SKM-1 treated with dmso at 0.1 percent for 144 hours (cell line): ENCODE measurements around the gene TBXAS1.

Experiments
- DNase-seq: peaks from one replicate; lab custom pipeline; 2025; ENCODE audit not compliant: unreplicated experiment; lab: John Stamatoyannopoulos, UW

TBXAS1 gene

GRCh38 chr7:140018125-140019043 is 189.3 kb downstream of the TBXAS1 start:
- no peak for DNase-seq

GRCh38 chr7:140019172-140019571 is 190.1 kb downstream of the TBXAS1 start:
- DNase-seq = no peak

DNA sequence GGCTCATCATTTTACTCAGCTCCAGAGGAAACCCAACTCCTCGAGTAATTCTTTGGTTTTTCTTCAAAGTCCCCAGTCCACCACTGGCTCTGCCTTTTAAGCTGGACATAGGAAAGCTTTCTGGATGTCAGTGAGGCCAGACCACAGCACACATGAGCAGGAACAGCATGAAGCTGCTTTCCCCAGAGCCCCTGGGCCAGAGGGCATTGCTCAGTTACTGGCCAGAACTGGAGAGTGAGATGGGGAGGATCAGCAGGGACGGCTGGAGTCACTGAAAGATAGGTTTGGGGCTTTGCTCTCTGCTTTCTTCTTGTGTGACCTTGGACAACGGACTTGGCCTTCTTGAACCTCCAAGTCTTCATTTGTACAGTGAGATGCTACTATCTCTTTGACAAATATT is 190.5 kb downstream of the TBXAS1 start:
- DNase-seq = no peak

GRCh38 chr7:140021603-140022002 is 192.5 kb downstream of the TBXAS1 start:
- DNase-seq = no peak

- DNase-seq = no peak
Observed at GRCh38 chr7:140022582-140023211, 193.6 kb downstream of the TBXAS1 start.

DNA sequence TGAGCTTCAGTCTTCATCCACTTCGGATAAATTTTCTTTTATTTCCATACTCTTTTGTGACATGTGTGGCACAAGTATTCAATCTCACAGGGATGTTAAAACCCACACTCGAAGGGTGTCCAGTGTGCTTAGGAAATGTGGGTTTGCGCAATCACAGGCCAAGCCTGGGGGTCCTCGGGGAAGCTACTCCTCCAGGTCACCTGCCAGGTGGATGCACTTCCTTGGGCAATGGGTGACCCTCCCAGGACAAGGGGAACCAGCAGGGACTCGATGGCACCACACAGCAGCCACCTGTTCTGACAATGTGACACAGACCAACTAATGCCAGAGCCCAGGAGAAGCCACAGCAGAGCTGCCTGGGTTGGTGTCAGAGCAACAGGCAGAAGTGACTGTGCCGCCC is 194.7 kb downstream of the TBXAS1 start:
- DNase-seq = no peak

DNA sequence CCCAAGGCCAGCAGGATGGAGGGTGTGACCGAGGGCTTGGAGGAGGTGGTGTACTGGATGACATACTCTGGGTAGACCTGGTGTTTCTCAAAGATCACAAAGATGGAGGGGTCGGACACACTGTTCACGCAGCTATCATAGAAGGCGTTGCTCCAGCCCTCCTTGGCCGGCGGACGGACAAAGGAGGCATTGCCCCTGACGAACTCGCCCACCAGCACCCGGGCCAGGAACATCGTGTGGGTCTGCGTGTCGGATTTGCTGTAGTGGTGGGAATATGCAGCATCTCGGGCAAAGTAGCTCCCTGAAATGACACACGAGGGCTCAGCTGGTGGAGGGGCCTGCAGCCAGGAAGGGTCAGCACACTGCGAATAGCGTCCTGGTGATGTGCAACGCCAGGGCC is 195.5 kb downstream of the TBXAS1 start:
- no peak for DNase-seq

- DNase-seq = no peak
Observed at GRCh38 chr7:140025241-140025640, 196.2 kb downstream of the TBXAS1 start.

DNA sequence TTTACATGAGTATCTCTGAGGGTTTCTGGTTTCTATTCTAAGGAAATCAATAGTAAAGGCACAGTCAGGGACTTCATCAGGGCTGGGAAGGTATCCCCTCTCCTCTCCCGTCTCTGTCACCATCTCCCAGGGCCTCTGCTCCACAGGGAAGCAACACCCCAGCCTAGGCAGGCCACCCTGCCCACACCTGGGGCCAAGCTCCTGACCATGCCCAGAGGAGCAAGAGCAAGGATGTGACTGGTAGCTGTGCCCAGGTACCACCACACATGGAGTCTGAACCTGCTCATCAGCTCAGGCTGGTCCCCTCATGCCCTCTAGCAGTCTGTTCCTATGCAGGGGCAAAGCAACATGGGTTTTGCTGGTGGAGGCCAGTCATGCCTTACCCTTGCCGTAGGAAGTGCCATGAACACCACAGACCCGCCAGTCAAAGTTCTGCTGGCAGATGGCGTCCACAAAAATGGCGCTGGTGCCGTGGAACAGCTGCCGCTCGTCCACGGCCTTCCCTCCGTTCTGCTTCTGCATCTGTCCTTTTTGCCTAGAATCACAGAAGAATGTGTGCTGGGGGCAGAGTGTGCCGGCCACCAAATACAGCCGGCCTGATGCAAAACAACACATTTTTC is 196.9 kb downstream of the TBXAS1 start:
- no peak for DNase-seq

- no peak for DNase-seq
Observed at GRCh38 chr7:140026935-140027334, 197.9 kb downstream of the TBXAS1 start.

GRCh38 chr7:140027858-140028257 is 198.8 kb downstream of the TBXAS1 start:
- no peak for DNase-seq

DNA sequence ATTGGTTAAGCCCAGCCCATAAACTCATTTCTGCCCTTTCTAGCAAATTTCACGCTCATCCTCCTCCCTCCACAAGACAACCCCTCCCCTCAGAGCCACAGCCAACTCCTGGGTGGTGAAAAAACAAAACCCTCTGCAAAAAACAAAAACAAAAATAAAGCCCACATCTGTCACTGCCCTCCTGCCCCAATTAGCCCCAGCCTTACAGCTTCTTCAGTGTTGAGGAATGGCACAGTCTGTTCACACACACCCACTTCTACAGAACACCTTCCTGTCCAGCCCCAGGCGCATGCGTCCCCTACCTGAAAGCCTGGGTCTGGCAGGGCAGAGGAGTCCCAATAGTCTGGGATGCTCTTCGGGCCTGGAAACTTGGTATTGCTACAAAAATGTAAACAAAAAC is 199.2 kb downstream of the TBXAS1 start:
- DNase-seq = no peak

- no peak for DNase-seq
Observed at GRCh38 chr7:140029072-140029471, 200.0 kb downstream of the TBXAS1 start.

- no peak for DNase-seq
Observed at GRCh38 chr7:140031364-140031763, 202.3 kb downstream of the TBXAS1 start.

GRCh38 chr7:140033036-140033435 is 204.0 kb downstream of the TBXAS1 start:
- no peak for DNase-seq

DNA sequence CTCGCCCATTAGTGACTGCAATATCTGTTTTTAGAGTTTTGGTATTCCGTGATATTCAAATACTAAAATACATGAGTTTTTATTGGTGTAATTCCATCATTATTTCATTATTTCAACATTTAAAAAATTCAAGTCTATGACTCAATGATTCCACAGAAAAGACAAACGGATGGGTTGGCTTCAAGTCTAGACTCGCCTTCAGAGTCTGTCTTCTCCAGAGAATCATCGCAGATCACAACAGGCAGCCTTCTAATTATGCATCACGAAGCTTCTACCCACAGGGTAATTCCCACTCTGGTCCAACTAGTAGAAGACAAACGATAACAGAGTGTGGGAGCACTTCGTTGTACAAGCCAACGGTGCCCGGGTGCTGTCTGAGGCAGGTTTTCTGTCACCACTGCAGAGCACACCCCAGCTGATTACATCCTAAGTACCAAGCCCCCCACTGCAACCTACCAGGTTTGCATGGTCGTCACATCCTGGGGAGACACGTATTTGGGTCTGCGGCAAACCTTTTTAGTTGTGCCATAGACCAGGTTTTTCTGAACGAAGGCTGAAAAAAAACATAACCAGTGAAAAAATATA is 204.8 kb downstream of the TBXAS1 start:
- no peak for DNase-seq

DNA sequence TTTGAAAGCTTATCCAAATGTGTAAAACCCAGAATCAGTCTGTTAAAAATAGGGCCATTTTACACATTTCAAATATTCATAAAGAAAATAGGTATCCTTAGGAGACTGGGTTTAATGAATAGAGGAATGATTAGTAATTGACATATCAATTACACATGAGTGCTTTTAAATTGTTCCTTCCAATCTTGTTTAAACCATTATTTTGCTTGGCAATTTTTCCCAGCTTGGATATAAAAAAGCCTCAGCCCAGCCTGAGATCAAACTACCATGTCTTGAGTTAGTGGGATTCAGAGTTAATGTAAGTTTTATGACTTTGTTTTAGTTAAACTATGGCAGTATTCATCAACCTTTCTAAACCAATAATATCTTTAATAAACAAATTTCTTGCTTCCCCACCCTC is 205.4 kb downstream of the TBXAS1 start:
- no peak for DNase-seq

- DNase-seq = no peak
Observed at GRCh38 chr7:140035400-140036223, 206.5 kb downstream of the TBXAS1 start.

- DNase-seq = no peak
Observed at GRCh38 chr7:140036224-140036962, 207.3 kb downstream of the TBXAS1 start.

DNA sequence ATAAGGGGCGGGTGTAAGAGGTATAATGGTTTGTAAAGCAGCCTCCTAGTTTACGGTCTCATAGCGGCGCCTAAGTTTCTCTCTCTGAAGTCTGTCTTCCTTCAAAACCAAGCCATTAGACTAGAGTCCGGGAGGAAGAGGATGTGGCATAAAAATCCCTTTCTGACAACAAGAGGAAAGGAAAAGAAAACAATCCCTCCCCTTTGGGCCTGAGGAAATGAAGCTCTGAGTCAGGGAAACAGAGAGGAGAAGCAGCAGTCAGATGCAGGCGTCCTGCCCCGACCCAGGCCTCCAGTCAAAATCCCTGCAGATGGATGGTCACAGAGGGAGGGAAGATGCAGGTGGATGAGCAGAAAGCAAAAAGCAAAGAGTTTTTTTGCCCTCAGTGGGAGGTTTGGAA is 210.0 kb downstream of the TBXAS1 start:
- no peak for DNase-seq
